Inflammatory macrophage treated with lipopolysaccharide for 4 hours (primary cell): ENCODE data around the gene FMN2.

Source experiments
- DNase-seq: peaks from one replicate; pipeline ENCODE4 v3.0.0-alpha.2; 2020

FMN2 gene

GRCh38 chr1:240099329-240099728 lies 7.6 kb downstream of the FMN2 start:
- no peak for DNase-seq

GRCh38 chr1:240099748-240100147 lies 8.1 kb downstream of the FMN2 start:
- DNase-seq, result no peak

GRCh38 chr1:240100371-240100934 lies 8.8 kb downstream of the FMN2 start:
- no peak for DNase-seq

DNA sequence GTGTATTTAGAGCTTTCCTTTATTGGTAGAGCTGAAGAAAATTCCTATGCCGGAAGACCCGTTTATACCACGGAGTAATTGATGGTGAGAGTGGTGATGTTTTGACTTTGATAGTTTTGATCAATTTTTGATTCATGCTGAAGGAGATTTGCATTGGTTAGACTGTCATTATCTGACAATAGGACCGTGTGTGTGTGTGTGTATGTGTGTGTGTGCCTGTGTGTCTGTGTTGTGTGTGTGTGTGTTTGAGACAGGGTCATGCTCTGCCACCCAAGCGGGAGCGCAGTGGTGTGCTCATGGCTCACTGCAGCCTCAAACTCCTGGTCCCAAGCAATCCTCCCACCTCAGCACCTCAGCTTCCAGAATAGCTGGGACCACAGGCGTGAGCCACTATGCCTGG lies 9.6 kb downstream of the FMN2 start:
- no peak for DNase-seq

- DNase-seq, result no peak
Measured at GRCh38 chr1:240101737-240102136, 10.1 kb downstream of the FMN2 start.

GRCh38 chr1:240104672-240105071 lies 13.0 kb downstream of the FMN2 start:
- DNase-seq, result no peak

GRCh38 chr1:240107058-240107684 lies 15.5 kb downstream of the FMN2 start:
- no peak for DNase-seq

GRCh38 chr1:240109130-240109529 lies 17.4 kb downstream of the FMN2 start:
- no peak for DNase-seq

DNA sequence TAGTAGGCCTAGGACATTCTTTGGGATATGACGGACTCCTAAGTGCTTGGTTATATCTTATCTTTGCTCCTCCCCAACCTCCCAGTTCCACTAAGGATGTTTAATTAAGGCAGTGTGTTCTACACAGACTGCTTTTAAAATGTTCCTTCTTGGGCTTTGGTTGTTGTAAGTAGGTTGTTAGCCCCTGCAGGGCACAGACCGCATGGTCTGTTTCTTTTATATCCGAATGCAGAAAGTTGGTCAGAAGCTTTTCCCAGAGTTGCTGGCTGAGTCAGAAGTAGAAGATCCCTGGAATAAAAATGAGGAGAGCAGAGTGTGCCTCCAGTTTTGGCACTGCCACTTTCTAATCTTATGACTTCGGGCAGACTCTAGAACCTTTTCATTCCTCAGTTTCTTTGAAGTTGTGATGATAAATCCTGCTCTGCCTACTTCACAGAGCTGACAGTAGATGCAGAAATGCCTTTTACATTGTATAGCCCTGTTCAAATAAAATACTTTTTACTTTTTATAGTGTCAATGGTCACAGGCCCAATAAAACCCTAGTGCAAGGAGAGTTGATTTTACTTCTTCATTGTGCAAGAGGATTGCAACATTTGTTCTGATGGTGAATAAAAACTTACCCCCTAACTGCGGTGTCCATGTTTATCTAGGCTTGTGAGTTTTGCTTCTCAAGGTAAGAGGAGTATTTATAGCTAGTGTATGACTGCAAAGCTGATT lies 18.4 kb downstream of the FMN2 start:
- DNase-seq, result no peak

DNA sequence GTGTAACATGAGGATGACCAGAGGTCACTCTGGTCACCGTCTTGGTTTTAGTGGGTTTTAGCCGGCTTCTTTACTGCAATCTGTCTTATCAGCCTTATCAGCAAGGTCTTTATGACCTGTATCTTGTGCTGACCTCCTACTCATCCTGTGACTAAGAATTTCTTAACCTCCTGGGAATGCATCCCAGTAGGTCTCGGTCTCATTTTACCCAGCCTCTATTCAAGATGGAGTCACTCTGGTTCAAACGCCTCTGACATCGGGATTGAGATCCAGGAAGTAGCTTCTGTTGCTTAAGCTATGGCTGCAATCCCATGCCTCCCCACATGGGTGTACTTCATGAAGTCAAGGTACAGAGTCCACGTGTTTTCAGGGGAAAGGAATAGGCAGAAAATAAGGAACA lies 19.9 kb downstream of the FMN2 start:
- DNase-seq, result no peak

DNA sequence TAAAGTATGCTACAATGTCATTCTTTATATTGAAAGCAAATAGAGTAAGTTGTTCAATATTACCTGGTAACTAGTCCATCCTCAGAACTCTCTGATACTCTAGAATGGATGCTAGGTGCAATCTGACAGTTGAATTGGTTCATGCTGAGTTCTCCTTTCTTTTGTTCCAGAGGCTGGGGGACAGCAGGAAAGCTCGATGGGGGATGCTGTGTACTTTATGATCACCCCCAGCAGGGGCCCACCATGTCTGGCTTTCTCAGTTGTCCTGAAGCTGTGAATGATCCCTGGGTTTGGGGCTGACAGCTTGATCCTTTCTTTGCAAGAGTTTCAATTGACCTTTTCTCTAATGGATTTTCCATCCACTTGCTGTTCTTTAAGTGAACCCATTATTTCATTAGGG lies 22.5 kb downstream of the FMN2 start:
- no peak for DNase-seq

- no peak for DNase-seq
Measured at GRCh38 chr1:240115831-240116230, 24.1 kb downstream of the FMN2 start.

DNA sequence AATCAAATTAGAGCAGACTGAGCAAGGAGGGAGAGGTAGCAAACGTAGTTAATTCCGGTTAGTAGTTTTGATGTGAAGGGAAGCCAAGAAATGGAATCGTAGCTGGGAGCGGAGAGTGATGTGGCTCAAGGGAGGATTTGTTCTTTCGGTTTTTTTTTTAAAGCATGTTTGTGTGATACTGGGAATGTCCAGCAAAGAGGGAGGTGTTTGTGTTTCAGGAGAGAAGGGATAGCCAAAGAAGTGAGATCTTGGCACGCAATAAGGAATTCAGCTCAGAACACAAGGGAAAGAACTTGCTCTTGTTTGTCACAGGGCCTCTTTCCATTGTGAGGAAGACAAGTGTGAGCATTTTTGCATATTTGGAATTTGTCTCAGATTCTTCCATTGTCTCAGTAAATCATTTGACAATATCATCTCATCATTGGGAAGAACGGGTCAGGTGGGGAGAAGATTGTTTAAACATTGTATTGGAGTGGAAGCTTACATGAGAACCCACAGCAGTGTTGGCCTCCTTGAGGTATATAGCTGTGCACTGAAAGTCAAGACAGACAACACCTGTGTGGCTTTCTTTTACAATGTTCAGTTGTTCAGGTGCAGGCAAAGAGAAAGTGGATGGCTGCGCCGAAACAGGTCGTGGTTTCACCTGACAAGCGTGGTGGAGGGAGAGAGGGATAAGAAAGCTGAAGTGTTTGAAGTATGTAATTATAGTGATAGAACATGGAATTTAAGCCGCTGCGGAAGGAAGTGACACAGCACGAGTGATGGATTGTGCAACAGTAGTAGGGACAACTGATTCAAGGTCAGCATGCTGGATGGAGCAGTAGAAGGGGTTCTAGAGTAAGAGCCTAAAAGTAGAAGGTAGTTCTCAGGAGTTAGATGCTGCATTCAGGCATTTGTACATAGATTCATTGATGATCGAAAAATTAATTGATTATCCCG lies 25.4 kb downstream of the FMN2 start:
- no peak for DNase-seq

GRCh38 chr1:240117930-240118329 lies 26.2 kb downstream of the FMN2 start:
- DNase-seq, result no peak

DNA sequence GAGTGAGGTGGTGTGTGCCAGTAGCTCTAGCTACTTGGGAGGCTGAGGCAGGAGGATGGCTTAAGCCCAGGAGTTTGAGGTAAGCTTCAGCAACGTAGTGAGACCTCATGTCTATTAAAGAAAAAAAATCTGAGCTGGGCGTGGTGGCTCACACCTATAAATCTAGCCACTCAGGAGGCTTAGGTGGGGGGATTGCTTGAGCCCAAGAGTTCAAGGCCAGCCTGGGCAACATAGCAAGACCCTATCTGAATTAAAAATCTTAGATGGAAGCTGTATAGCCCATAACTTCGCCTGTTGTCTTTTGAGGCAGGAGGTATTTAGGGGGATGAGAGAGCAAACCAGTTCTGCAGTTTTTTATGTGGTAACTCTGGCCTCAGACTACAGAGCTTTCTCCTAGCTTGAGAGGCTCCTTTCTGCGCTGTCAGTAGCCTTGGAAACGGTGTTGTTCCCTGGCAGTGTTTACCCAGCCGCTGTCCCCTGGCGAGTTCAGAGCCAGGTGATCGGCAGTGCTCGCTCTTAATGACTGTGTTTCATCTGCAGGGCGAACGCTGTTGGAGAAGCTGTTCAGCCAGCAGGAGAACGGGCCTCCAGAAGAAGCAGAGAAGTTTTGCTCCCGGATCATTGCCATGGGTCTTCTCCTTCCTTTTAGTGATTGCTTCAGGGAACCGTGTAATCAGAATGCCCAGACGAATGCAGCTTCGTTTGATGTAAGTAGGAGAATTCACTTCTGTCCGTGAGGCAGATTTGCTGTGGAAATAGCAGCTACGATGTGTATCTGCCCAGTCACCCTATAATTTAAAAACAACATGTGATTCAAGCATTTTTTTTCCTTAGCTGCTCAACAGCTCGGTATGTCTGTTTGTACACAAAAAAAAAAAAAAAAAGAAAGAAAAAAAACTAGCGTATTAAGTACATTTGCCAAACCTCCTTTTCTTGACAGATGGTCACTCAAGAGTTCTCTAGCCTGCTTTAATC lies 31.2 kb downstream of the FMN2 start:
- DNase-seq, result no peak

GRCh38 chr1:240126821-240127220 lies 35.1 kb downstream of the FMN2 start:
- no peak for DNase-seq

- DNase-seq, result no peak
Measured at GRCh38 chr1:240128366-240128765, 36.7 kb downstream of the FMN2 start.

- no peak for DNase-seq
Measured at GRCh38 chr1:240134113-240134512, 42.4 kb downstream of the FMN2 start.

GRCh38 chr1:240134596-240134995 lies 42.9 kb downstream of the FMN2 start:
- no peak for DNase-seq

DNA sequence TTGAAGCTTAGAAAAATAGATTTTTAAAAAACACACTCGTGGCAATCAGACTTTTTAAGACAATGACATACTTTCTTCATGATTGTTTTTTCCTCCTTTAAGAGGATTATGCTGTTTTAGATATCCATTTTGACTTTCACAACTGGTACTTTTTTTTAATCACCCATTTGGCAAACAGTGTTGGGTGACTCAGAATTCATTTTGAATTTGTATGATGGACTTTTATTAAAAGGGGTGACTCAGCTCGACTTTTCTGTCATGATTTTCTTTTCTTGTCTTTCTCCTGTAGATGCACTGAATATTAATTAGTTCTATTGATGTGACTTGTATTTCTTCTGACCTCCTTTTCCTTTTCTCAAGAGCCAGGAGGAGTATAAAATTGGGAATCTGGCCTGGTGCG lies 44.7 kb downstream of the FMN2 start:
- DNase-seq, result no peak

- no peak for DNase-seq
Measured at GRCh38 chr1:240138867-240139266, 47.2 kb downstream of the FMN2 start.

DNA sequence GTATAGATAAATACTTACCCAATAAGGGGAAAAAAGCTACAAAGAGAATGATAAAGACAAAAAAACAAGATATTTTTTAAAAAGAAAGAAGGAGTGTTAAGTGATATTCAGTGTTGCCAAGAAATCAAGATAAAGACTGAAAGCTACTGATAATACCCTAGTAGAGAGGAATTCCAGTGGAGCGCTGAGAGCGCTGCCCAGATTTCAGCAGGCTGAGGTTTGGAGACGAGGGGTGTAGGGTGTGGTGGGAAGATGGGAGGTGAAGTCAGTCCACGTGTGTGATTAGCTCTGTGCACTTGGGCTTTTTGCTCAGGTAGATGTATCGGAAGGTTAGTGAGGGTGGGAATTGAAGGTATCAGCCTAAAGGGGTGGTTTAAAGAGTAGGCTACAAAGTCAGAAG lies 47.8 kb downstream of the FMN2 start:
- DNase-seq, result no peak
